ENCODE measurements around the gene APOBR.
"Not testable (repeated sequence)": the region's sequence is repeated elsewhere in the genome, so short reads cannot be mapped to it uniquely, and the experiment has no call there.

APOBR gene

GRCh38 chr16:28528463-28528867 lies 34.0 kb downstream of the APOBR start:
- DNase-seq: no peak

GRCh38 chr16:28529124-28529523 lies 34.7 kb downstream of the APOBR start:
- no peak for DNase-seq

- no peak for DNase-seq
Observed at GRCh38 chr16:28531777-28532744, 37.6 kb downstream of the APOBR start.

GRCh38 chr16:28532940-28533647 lies 38.7 kb downstream of the APOBR start:
- DNase-seq: no peak

DNA sequence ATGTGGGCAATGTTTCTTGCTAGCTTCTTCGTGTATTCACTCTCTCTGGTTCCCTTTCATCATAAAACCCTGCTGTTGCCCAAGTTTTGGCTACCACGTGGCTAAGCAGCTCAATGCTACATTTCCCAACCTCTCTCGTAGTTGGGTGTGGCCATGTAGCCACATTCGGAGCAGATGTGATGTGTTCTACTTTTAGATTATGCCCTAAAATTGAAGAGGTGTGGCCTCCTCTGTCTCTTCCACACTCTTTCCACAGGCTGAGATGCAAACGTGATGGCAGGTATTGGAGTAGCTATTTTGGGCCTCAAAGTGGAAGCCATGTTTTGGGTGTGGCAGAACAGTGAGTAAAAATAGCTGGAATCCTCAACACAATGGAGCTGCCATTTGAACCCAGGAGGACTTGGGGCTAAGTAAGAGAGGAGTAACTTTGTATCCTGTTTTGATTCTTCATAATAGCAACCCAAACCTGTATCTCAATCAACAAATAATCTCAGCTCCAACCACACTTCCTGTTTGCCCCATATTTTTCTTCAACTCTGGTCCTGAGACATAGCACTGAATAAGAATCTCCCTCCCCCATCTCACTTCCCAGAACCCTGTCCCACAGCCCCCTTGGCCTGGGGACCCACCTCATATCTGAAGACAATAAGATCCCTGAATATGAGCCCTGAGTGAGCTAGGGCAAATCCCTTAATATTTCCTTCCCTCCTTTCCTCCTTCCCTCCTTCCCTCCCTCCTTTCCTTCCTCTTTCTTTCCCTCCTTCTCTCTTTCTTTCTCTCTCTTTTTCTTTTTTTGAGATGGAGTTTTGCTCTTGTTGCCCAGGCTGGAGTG lies 40.3 kb downstream of the APOBR start:
- no peak for DNase-seq

GRCh38 chr16:28537076-28537475 lies 42.6 kb downstream of the APOBR start:
- DNase-seq: no peak

DNA sequence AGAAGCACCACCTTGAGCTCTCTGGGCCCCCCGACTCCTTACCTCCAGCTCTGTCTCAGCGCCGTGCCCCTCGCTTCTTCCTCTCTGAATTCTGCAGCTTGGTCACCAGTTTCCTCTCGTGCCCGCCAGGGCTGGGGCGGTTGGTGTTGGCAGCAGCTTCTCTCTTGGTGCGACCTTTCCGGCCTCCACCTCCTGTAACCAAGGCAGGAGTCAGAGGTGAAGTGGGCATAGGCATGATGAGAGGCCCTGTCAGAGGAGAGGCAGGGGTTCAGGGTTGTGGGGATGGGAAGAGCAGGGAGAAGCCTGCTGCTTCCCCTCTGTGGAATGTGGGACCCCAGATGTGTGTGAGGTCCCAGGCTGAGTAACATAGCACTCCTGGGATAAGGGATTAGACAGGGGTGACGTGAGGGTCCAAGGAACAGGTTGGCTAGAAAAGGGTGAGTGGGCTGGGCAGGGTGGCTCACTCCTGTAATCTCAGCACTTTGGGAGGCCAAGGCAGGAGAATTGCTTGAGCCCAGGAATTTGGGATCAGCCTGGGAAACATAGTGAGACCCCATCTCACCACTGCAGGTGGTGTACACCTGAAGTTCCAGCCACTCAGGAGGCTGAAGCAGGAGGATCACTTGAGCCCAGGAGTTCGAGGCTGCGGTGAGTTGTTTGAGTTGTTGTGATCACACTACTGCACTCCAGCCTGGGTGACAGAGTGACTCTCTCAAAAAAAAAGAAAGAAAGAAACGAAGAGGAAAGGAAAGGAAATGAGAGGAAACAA lies 43.7 kb downstream of the APOBR start:
- DNase-seq: no peak

GRCh38 chr16:28538733-28539596 lies 44.5 kb downstream of the APOBR start, which contains the start of gene NUPR1:
NUPR1 (minus strand) TSS chr16:28538974; CDS start chr16:28538907, 67 bp downstream.
- no peak for DNase-seq

DNA sequence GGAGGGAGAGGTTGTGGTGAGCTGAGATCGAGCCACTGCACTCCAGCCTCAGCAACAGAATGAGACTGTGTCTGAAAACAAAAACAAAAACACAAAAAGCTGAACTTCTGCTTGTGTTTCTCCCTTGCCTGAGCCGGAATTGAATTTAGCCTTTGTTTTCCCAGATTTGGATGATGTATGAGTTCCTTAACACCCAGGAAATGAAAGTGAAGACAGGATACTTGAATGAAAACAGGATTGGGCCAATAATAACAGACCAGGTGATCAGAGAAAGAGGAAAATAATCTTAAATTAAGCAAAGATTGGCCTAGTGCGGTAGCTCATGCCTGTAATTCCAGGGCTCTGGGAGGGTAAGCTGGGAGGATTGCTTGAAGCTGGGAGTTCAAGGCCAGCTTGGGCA lies 45.9 kb downstream of the APOBR start:
- DNase-seq: no peak

DNA sequence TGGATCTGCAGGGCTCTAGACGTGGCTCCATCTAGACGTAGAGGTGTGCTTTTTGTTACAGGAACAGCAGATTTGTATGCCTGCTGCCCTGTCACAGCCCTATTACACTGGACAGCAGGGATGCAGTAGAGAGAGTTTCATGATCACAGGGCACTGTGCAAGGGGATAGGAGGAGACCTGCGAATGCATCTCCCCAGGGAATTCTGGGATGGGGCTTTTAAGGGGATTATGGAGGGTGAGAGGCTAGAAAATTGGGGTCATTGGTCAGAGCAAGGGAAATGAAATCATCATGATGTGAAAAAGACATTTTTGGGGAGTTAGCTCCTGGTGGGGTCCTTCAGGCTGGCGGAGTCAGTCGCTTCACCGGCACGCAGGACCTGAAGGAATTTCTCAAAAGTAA lies 48.2 kb downstream of the APOBR start:
- DNase-seq: no peak

- DNase-seq: no peak
Observed at GRCh38 chr16:28543072-28543471, 48.6 kb downstream of the APOBR start.

DNA sequence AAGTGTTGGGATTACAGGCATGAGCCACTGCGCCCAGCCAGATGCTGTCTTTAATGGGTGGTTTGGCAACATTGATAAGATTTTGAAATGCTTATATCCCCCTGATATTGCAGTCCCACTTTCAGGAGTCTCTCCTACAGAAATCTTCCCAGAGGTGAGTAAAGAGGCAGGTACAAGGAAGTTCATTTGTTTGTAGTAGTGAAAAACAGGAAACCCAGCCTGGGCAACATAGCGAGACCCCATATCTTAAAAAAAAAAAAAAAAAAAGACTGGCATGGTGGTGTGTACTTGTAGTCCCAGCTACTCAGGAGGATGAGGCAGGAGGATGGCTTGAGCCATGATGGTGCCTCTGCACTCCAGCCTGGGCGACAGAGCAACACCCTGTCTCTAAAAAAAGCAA lies 50.6 kb downstream of the APOBR start:
- DNase-seq: no peak

GRCh38 chr16:28545964-28546363 lies 51.5 kb downstream of the APOBR start:
- not testable (repeated sequence) for DNase-seq

- DNase-seq: no peak
Observed at GRCh38 chr16:28546626-28547025, 52.2 kb downstream of the APOBR start.

DNA sequence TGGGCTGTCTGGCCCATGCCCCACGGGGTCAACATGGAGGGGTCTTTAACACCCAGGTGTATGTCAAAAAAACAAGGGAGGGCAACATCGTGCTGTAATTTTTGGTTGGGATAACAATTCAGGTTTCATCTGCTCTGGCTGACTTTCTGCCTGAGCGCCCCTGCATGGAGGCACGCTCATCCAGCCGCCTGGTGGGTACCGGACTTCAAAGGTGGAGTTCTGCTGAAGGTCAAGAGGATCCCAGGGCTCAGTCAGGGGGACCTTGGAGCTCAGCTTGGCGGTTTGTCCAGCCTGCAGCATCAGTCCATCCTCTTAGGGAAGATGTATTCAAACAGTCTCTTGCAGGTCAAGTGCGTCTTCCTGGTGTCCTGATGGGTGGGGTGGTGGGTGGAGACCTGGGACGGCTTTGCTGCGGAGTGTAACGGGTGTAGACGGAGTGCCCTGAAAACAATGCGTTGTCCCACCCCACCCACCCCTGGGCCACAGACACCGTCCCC lies 53.9 kb downstream of the APOBR start:
- DNase-seq: no peak

Measured in NCI-H1048 (cell line).